GM19238 (cell line): ENCODE data around the gene FDCSP.
"Not testable (repeated sequence)": the region's sequence is repeated elsewhere in the genome, so short reads cannot be mapped to it uniquely, and the experiment has no call there.

Source experiments
- DNase-seq: peaks from one replicate; pipeline ENCODE4 v3.0.0; 2011; ENCODE audit warnings: low spot score; ENCODE audit not compliant: insufficient read length

Gene FDCSP

DNA sequence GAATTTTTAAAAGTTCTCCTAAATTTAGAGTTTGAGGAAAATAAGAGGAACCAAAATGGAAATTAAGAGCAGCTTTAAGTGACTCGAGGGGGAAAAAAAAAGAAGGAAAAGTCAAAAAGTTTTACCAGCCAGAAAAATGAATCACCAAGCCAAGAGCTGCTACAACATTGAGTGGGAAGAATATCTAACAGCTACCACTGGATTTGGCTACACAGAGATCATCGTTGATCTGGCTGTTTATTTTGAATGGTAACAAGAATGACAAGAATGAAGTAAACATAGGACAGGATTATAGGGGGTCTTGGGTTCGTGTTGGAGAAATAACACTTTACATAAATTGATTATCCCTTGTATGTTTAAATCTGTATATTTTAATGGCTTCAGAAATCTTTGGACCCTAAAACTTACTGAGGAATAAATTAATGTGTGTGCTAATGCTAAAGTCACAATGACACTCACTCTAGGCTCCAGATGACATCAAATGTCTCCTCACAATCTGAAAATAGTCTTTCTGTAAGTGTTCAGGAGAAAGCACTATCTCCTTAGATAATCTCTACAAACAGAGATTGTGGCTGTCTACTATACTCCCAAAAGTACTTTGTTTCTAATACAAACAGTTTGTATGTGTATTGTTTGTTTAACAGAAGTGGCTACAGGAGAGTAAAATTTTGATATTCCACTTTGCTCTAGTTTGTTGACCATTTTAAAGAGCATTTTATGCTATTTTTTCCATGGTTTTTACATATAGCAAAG, 13.4 kb downstream of the FDCSP start:
- DNase-seq, result no peak

DNA sequence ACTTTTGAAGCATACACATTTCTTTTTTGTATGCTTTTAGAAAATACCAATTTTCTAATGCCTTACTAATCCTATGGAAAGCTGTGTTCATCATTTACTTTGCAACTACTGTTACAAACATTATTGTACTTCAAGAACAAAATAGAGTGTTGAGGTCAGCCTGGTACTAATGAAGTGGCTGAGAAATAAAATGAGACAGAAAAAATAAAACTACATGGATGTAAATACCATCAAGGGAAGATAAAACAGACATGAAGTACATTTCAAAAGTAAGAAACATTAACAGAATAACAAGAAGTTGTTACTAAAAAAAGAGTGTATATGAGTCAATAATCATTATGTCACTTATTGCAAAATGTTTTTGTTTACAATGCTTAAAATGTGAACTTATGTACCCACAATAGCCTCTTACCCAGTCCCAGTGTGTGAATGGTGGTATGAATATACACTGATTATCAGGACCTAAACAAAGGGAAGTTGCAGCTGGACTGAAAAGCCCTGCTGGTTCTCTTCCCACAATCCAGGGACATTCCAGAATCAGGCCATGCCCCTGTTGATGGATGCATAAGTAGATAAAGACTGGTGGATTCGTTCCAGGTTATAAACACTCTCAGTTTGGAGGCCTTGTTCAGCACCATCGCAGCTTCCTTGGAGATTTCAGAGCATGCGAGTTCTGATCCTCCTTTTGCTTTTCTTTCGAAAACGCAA, 14.1 kb downstream of the FDCSP start:
- DNase-seq, result no peak

DNA sequence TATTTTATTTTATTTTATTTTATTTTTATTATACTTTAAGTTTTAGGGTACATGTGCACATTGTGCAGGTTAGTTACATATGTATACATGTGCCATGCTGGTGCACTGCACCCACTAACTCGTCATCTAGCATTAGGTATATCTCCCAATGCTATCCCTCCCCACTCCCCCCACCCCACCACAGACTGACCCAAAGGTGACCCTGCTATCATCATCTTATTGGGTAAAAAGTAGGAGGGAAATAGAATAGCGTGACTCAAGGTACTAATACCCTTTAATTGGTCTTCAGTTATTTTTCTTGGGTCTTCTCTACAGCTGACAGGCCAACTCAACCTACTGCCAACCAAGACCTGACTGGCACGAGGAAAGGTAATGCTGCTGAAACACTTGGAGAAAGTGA, 16.4 kb downstream of the FDCSP start, which contains the start of gene CSN3:
Gene CSN3 (plus strand): TSS at position 301 of the 400 bp plus-strand sequence. CDS start 2,223 bp downstream, outside the sequence.
- not testable (repeated sequence) for DNase-seq

DNA sequence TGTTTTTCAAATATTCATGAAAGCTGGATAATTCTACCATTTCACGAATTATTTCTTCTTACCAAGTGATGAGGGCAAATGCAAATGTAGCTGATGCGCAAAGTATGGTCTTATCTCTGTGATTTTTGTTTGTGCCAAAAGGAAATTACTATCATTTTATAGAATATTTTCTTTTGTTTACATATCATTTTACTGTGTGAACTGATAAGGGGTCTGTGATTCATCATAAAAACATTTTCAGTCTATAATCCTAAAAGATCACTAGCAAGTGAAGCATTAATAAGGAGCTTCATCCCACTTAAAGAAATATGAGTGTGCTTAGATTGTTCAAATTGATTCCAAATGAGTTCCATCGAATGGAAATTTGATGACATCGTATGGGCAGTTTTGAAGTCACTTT, 17.2 kb downstream of the FDCSP start:
- DNase-seq, result no peak

DNA sequence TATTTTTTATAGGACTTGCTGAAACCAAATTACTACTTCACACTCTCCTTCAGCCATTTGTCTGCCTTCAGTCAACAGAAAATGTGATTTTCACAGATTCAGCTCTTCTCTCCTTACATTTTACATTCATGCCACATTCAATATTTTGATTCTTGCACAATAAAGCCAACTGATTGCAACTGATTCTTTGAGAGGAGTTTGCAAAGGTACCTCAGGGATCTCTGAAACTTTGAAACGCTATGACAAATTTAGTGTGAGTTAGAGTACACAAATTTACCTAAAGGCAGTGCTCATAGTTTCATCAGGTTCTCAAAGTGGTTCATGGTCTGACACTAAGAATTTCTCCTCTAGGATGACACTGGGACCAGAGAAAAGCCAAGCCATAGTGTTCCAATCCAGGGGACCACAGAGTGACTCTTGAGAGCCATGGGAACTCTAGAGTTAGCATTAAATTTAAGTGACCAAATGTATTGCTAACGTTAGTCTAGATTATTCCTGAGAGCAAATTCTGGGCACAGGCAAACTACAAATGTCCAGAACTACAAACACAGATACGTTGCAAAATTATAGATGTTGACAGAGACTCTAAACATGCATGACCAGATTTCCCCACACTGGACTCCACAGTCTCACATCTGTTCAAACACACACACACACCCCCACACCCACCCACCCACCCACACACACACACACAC, 25.5 kb downstream of the FDCSP start:
- no peak for DNase-seq

DNA sequence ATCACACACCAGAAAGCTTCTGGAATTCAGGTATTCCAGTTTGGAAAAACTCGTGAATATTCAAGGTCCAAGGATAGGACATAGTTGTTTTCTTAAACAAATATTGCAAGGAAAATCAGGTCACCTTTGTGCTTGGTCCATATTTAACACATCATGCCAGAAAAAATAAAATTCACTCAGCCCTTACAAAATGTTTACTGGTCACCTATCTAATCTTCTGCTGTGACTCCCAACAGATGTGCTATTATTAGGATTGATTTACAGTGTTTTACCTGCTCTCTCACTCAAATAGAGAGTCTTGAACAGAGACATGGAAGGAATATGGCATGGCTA, 26.0 kb downstream of the FDCSP start:
- no peak for DNase-seq

DNA sequence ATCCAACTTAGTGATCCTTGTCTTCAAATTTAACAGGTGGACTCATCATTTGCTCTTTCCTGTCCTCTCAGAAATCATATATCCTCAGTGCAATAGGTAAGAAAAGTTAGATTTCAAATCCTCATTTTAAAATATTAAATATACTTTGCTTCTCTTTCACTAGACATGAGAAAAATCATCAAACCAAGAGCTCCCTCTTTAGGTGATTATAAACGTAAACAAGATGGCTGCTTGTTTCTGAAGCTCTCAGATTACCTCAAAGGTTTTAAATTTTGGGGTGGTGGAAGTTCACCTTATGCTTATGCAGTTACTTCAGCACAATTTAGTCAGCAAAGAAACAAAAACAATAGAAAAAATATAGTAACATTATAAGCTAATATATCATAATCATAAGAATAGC, 43.8 kb downstream of the FDCSP start:
- DNase-seq, result no peak

DNA sequence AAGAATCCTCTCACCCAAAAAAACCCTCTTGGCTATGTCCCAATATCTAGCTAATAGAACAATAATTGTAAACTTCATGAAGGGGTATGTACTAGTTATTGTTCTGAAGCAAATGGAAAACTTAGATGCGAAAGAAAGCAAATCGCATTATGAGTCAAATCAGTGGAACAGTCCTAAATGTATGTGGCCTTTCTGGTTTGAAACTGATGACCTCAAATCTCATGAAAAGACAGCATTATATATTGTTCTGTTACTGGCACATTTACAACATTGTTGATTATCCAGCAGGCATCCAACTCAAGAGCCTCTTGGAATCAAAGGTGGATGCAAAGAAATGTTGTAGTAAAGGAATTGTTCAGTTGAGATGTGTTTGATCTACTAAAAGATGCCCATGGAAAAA, 51.2 kb downstream of the FDCSP start:
- no peak for DNase-seq

DNA sequence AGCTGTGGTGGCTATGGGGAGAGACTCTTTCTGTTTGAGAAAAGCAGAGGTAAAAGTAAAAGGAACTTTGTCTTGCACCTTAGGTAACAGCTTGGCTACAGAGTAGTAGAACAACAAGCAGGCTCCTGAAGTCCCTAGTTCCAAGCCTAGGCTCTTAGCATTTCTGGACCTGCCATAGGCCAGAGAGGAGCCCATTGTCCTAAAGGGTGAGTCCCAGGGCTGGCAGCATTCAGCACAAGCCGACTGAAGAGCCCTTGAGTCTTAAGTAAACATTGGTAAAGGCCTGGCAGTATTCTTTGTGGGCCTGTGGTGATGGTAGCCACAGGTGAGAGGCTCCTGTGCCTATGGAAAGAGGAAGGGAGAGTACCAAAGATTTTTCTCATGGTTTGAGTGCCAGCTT, 54.6 kb downstream of the FDCSP start:
- DNase-seq, result no peak
